K562 (cell line): ENCODE results near the gene MDP1. TPM values are rescaled to one million over a fixed set of nuclear protein-coding genes. Genes with fewer than 3 reads are reported as not detected.
A peak's percentile ranks its signal among the peaks of the same experiment; 100 is the strongest.

Experiments used
- BHLHE40 ChIP-seq: IDR thresholded peaks from 2 replicates; pipeline ENCODE4 v1.6.1; 2011; ENCODE audit warnings: low read length, improper control_type of control experiment
- CBX5 ChIP-seq: IDR thresholded peaks from 2 replicates; pipeline ENCODE4 v1.6.1; 2014; ENCODE audit warnings: low read depth, borderline replicate concordance
- MAZ ChIP-seq, 2 experiments: fragments of 450-650 bp in 1 of 2; sonication (generic) in 1 of 2; formaldehyde crosslinking; IDR thresholded peaks in 1 of 2; conservative IDR thresholded peaks in 1 of 2; 2 replicates each; pipeline versions ENCODE4 v1.4.0 to v1.5.0; 2020; ENCODE audit warnings: mild to moderate bottlenecking in 1 of 2, missing genetic modification reagents in 1 of 2
- MYC ChIP-seq, 2 experiments: fragments of 250-450 bp in 1 of 2; sonication (Bioruptor Pico) in 1 of 2; IDR thresholded peaks; 2 replicates each; pipeline versions ENCODE4 v1.5.1 to v1.6.1; 2012 to 2021; ENCODE audit warnings: low read depth in 2 of 2, borderline replicate concordance in 1 of 2, improper control_type of control experiment in 1 of 2, low read length in 1 of 2, mild to moderate bottlenecking in 1 of 2, moderate library complexity in 1 of 2
- NCOA1 ChIP-seq: fragments of 450-650 bp; IDR thresholded peaks from 2 replicates; pipeline ENCODE4 v1.6.1; 2016; ENCODE audit warnings: low read depth
- PHF8 ChIP-seq: fragments of 200-600 bp; sonication (generic); IDR thresholded peaks from 2 replicates; pipeline ENCODE4 v1.6.1; 2012; ENCODE audit warnings: mixed run types, mild to moderate bottlenecking, inconsistent platforms, low read length, moderate library complexity, borderline replicate concordance
- POLR2B ChIP-seq: fragments of 450-650 bp; IDR thresholded peaks from 2 replicates; pipeline ENCODE4 v1.6.1; 2018; ENCODE audit warnings: low read depth; ENCODE audit not compliant: partially characterized antibody
- RB1 ChIP-seq: fragments of 450-650 bp; IDR thresholded peaks from 2 replicates; pipeline ENCODE4 v1.6.1; 2017; ENCODE audit warnings: low read depth, mild to moderate bottlenecking
- RBM25 ChIP-seq: fragments of 200-400 bp; formaldehyde crosslinking; IDR thresholded peaks from 2 replicates; pipeline ENCODE4 v1.6.1; 2018; ENCODE audit warnings: low read length, low read depth, moderate library complexity; ENCODE audit not compliant: severe bottlenecking
- RREB1 ChIP-seq: fragments of 250-450 bp; sonication (Bioruptor Pico); IDR thresholded peaks from 2 replicates; pipeline ENCODE4 v1.4.0; 2020
- TAF1 ChIP-seq: IDR thresholded peaks from 2 replicates; pipeline ENCODE4 v1.6.1; 2011; ENCODE audit warnings: mild to moderate bottlenecking, low read length, moderate library complexity; ENCODE audit not compliant: insufficient read depth, control insufficient read depth, severe bottlenecking; ENCODE audit errors: extremely low read depth
- ZBTB1 ChIP-seq: sonication (generic); formaldehyde crosslinking; IDR thresholded peaks from 2 replicates; pipeline ENCODE4 v1.8.1; 2023; ENCODE audit warnings: missing genetic modification reagents, low read depth, mild to moderate bottlenecking, borderline replicate concordance
- ZBTB11 ChIP-seq, 3 experiments: fragments of 200-800 bp in 1 of 3; fragments of 250-450 bp in 1 of 3; fragments of 450-650 bp in 1 of 3; sonication (Bioruptor Pico) in 1 of 3; sonication (Bioruptor generic) in 1 of 3; formaldehyde crosslinking in 1 of 3; IDR thresholded peaks; 2 replicates each; pipeline versions ENCODE4 v1.6.1 to v1.8.0; 2016 to 2022; ENCODE audit warnings: mild to moderate bottlenecking in 2 of 3, missing genetic modification characterization in 2 of 3, missing compliant biosample characterization in 1 of 3, moderate library complexity in 1 of 3
- ZNF511 ChIP-seq: sonication (generic); formaldehyde crosslinking; IDR thresholded peaks from 2 replicates; pipeline ENCODE4 v1.8.0; 2022; ENCODE audit warnings: mild to moderate bottlenecking, missing genetic modification reagents
- ZNF584 ChIP-seq: fragments of 200-800 bp; sonication (Bioruptor generic); IDR thresholded peaks from 2 replicates; pipeline ENCODE4 v1.6.1; 2016; ENCODE audit warnings: low read depth, mild to moderate bottlenecking, missing genetic modification characterization, missing compliant biosample characterization
- polyA plus RNA-seq, 8 experiments: library from polyadenylated mRNA; depleted of rRNA in 4 of 8; stranded (reverse) in 5 of 8; unstranded in 3 of 8; fragments of >200 nt; fragmentation: Nextera tagmentation in 2 of 8; fragmentation: Illumina TruSeq in 1 of 8; extraction: Ambion mirVana in 2 of 8; extraction: Trizol in 1 of 8; gene quantifications; 2 replicates each; pipeline versions ENCODE4 v1.2.1 to v1.2.3, GENCODE V29; 2011 to 2014; ENCODE audit warnings: inconsistent platforms in 1 of 8, missing spikeins in 1 of 8
- total RNA-seq, 7 experiments: library from RNA; depleted of rRNA in 6 of 7; stranded (reverse); fragments of >200 nt in 6 of 7; fragmentation: Illumina TruSeq in 2 of 7; extraction: Trizol in 2 of 7; gene quantifications; 2 replicates each; pipeline versions ENCODE4 v1.2.1 to v1.2.3, GENCODE V29; 2011 to 2021; ENCODE audit warnings: low replicate concordance in 1 of 7

Gene MDP1
- total and polyA plus RNA-seq, 9 of the 15 experiments (the other 6 are each of a cell fraction or from before 2014, with no cell fraction given), result 2.7 to 29.6 (median 11.0) TPM

- TF ChIP-seq RBM25, result no peak
- peak; percentile 29; the same call in 1 of the 2 replicates for TF ChIP-seq MYC (IDR thresholded peaks at IDR 0.05; ENCODE audit: low read depth, low read length)
- TF ChIP-seq MYC (CRISPR knock-in tag; IDR thresholded peaks at IDR 0.05; ENCODE audit: borderline replicate concordance, low read depth), result no peak
- peak in 2 of 3 experiments; percentile 40 to 89; a peak in 3 of 6 replicates for TF ChIP-seq ZBTB11 (CRISPR knock-in tag; IDR thresholded peaks at IDR 0.05)
- TF ChIP-seq CBX5, result no peak
- peak in 1 of 2 experiments; percentile 25; a peak in 1 of 4 replicates for TF ChIP-seq MAZ (CRISPR knock-in tag; conservative IDR thresholded peaks at IDR 0.05 in 1 of 2, IDR thresholded peaks at IDR 0.05 in 1 of 2)
- peak; percentile 42 for TF ChIP-seq TAF1
- TF ChIP-seq RB1, result no peak
- peak; percentile 74; the same call in 1 of the 2 replicates for TF ChIP-seq PHF8
- peak; percentile 24 for TF ChIP-seq POLR2B
- no peak for TF ChIP-seq BHLHE40
- TF ChIP-seq RREB1 (CRISPR knock-in tag), result no peak
- peak; percentile 64 for TF ChIP-seq NCOA1
- 0 out of 2 replicates have a peak, but pooled peaks have one; percentile 41 for TF ChIP-seq ZNF584 (CRISPR knock-in tag)
- no peak for TF ChIP-seq ZNF511 (CRISPR knock-in tag)
- no peak for TF ChIP-seq ZBTB1 (CRISPR knock-in tag)
These were observed 17.0 kb upstream of the MDP1 start, which contains the start of gene GMPR2 (continued) for GRCh38 chr14:24232645-24233537.
